OCI-LY3 (cell line): ENCODE data around the gene PSMD12.

Experiments used
- CTCF ChIP-seq: fragments of 200-600, 300-600 bp; sonication (generic); IDR thresholded peaks from 2 replicates; pipeline ENCODE4 v1.5.1; 2014; ENCODE audit warnings: antibody characterized with exemption, low read length, low read depth
- EZH2phosphoT487 ChIP-seq: fragments of 200-600 bp; shearing (Covaris generic); IDR thresholded peaks from 2 replicates; pipeline ENCODE4 v1.6.1; 2018; ENCODE audit warnings: antibody characterized with exemption, mixed run types, low read depth

GRCh38 chr17:67413388-67413787 lies 47.0 kb upstream of the PSMD12 start:
- TF ChIP-seq CTCF: no peak
- TF ChIP-seq EZH2phosphoT487: no peak
